Activated CD4-positive, alpha-beta T cell treated with anti-CD3 and anti-CD28 coated beads for 4 hours (primary cell): ENCODE measurements around the gene RHOBTB3.
"Not testable (repeated sequence)": the region's sequence is repeated elsewhere in the genome, so short reads cannot be mapped to it uniquely, and the experiment has no call there.

Experiments
- DNase-seq, 2 donors: peaks; one replicate each; pipeline ENCODE4 v3.0.0-alpha.2; 2020

The RHOBTB3 gene

GRCh38 chr5:95730730-95731570 is at the start of gene RHOBTB3:
TSS of gene RHOBTB3 (plus strand) at chr5:95731336. CDS start at chr5:95731683, 347 bp downstream.
- DNase-seq: peak; percentile 35 to 38

- DNase-seq: no peak
Measured at GRCh38 chr5:95682891-95683290, 48.2 kb upstream of the RHOBTB3 start, which contains the start of gene SPATA9. TSS of gene SPATA9 (minus strand) at chr5:95682991. CDS start at chr5:95682854, 137 bp downstream.

GRCh38 chr5:95684361-95684760 is 46.8 kb upstream of the RHOBTB3 start:
- no peak for DNase-seq

- DNase-seq: no peak
Measured at GRCh38 chr5:95686651-95687050, 44.5 kb upstream of the RHOBTB3 start.

- DNase-seq: no peak
Measured at GRCh38 chr5:95689680-95690079, 41.5 kb upstream of the RHOBTB3 start.

GRCh38 chr5:95690333-95690732 is 40.8 kb upstream of the RHOBTB3 start:
- DNase-seq: no peak

GRCh38 chr5:95697781-95698681 is 33.1 kb upstream of the RHOBTB3 start:
- DNase-seq: no peak

- DNase-seq: no peak
Measured at GRCh38 chr5:95699337-95699736, 31.8 kb upstream of the RHOBTB3 start.

- DNase-seq: no peak
Measured at GRCh38 chr5:95701074-95701473, 30.1 kb upstream of the RHOBTB3 start.

- no peak for DNase-seq
Measured at GRCh38 chr5:95704150-95704549, 27.0 kb upstream of the RHOBTB3 start.

- not testable (repeated sequence) for DNase-seq
Measured at GRCh38 chr5:95706196-95706595, 24.9 kb upstream of the RHOBTB3 start.

GRCh38 chr5:95707055-95707454 is 24.1 kb upstream of the RHOBTB3 start:
- no peak for DNase-seq

- not testable (repeated sequence) for DNase-seq
Measured at GRCh38 chr5:95707534-95708188, 23.5 kb upstream of the RHOBTB3 start.

GRCh38 chr5:95708876-95709275 is 22.3 kb upstream of the RHOBTB3 start:
- no peak for DNase-seq

GRCh38 chr5:95709967-95710650 is 21.0 kb upstream of the RHOBTB3 start:
- no peak for DNase-seq

- not testable (repeated sequence) for DNase-seq
Measured at GRCh38 chr5:95710651-95711500, 20.3 kb upstream of the RHOBTB3 start.

GRCh38 chr5:95711501-95712346 is 19.4 kb upstream of the RHOBTB3 start:
- no peak for DNase-seq

GRCh38 chr5:95712347-95712958 is 18.7 kb upstream of the RHOBTB3 start:
- DNase-seq: no peak

- not testable (repeated sequence) for DNase-seq
Measured at GRCh38 chr5:95713246-95713645, 17.9 kb upstream of the RHOBTB3 start.
